COLO829 (cell line): ENCODE results near the gene KEAP1.

ENCODE experiments used
- DNase-seq: peaks from one replicate; pipeline ENCODE4 v3.0.0; 2012; ENCODE audit warnings: low spot score

KEAP1 gene

GRCh38 chr19:10523135-10523636, 20.0 kb upstream of the KEAP1 start:
- DNase-seq: no peak

GRCh38 chr19:10521461-10522171, 18.5 kb upstream of the KEAP1 start:
- no peak for DNase-seq

- no peak for DNase-seq
Measured at GRCh38 chr19:10520652-10521318, 17.6 kb upstream of the KEAP1 start.

- no peak for DNase-seq
Measured at GRCh38 chr19:10519421-10519820, 16.3 kb upstream of the KEAP1 start.

GRCh38 chr19:10518444-10519361, 15.5 kb upstream of the KEAP1 start:
- no peak for DNase-seq

GRCh38 chr19:10517760-10518443, 14.7 kb upstream of the KEAP1 start:
- DNase-seq: no peak

- DNase-seq: no peak
Measured at GRCh38 chr19:10517361-10517759, 14.2 kb upstream of the KEAP1 start, which contains the start of gene S1PR5. TSS of gene S1PR5 (minus strand) at chr19:10517447. CDS start at chr19:10515011, 2,436 bp downstream.

GRCh38 chr19:10516671-10517286, 13.6 kb upstream of the KEAP1 start:
- DNase-seq: no peak

- no peak for DNase-seq
Measured at GRCh38 chr19:10516064-10516385, 12.9 kb upstream of the KEAP1 start.

- DNase-seq: no peak
Measured at GRCh38 chr19:10514211-10515145, 11.3 kb upstream of the KEAP1 start.

GRCh38 chr19:10513223-10513622, 10.1 kb upstream of the KEAP1 start:
- no peak for DNase-seq

GRCh38 chr19:10510301-10510802, 7.2 kb upstream of the KEAP1 start:
- DNase-seq: no peak

GRCh38 chr19:10508707-10509106, 5.6 kb upstream of the KEAP1 start:
- DNase-seq: no peak

- DNase-seq: no peak
Measured at GRCh38 chr19:10508036-10508435, 4.9 kb upstream of the KEAP1 start.

GRCh38 chr19:10505583-10506229, 2.5 kb upstream of the KEAP1 start:
- DNase-seq: peak; percentile 44

- DNase-seq: peak; percentile 84
Measured at GRCh38 chr19:10502524-10503001, 593 bp downstream of the KEAP1 start.

GRCh38 chr19:10501971-10502523, 1.1 kb downstream of the KEAP1 start:
- DNase-seq: peak; percentile 48

GRCh38 chr19:10500247-10500592, 2.9 kb downstream of the KEAP1 start:
- no peak for DNase-seq

GRCh38 chr19:10499550-10500246, 3.5 kb downstream of the KEAP1 start:
- no peak for DNase-seq
